H1 (cell line): Measurements from ENCODE around the gene STAG2.

ENCODE experiments used
- CBX5 ChIP-seq: fragments of 300-800, 300-1000 bp; sonication (generic); IDR thresholded peaks from 2 replicates; pipeline ENCODE4 v1.7.1; 2016; ENCODE audit warnings: antibody characterized with exemption, low read length, low read depth
- EP300 ChIP-seq, 2 experiments: IDR thresholded peaks; 1 replicate in 1 of 2; 2 replicates in 1 of 2; pipeline ENCODE4 v1.6.1; 2011 to 2012; ENCODE audit warnings: low read depth in 2 of 2, low read length in 2 of 2, mild to moderate bottlenecking in 2 of 2, borderline replicate concordance in 1 of 2, inconsistent platforms in 1 of 2, moderate library complexity in 1 of 2
- FOSL1 ChIP-seq: IDR thresholded peaks from 2 replicates; pipeline ENCODE4 v1.6.1; 2011; ENCODE audit warnings: mild to moderate bottlenecking, low read depth, low read length, moderate library complexity; ENCODE audit not compliant: insufficient read depth
- KDM5A ChIP-seq: fragments of 200-600 bp; IDR thresholded peaks from 2 replicates; pipeline ENCODE4 v1.7.1; 2012; ENCODE audit warnings: mild to moderate bottlenecking, low read length, inconsistent platforms, mixed read lengths
- POLR2A ChIP-seq, 2 experiments: IDR thresholded peaks; 1 replicate in 1 of 2; 2 replicates in 1 of 2; pipeline ENCODE4 v1.6.1; 2011; ENCODE audit warnings: low read depth in 2 of 2, low read length in 2 of 2, mild to moderate bottlenecking in 2 of 2; ENCODE audit errors: control extremely low read depth in 1 of 2
- POLR2AphosphoS5 ChIP-seq: IDR thresholded peaks from 2 replicates; pipeline ENCODE4 v1.6.1; 2011; ENCODE audit warnings: low read depth, low read length
- RAD21 ChIP-seq, 2 experiments: IDR thresholded peaks in 1 of 2; conservative IDR thresholded peaks in 1 of 2; 2 replicates each; pipeline ENCODE4 v1.6.1; 2011; ENCODE audit warnings: low read depth in 2 of 2, low read length in 2 of 2, improper control_type of control experiment in 1 of 2, inconsistent platforms in 1 of 2, mild to moderate bottlenecking in 1 of 2, moderate library complexity in 1 of 2
- RNF2 ChIP-seq: fragments of 200-900, 300-1000 bp; sonication (generic); IDR thresholded peaks from 2 replicates; pipeline ENCODE4 v1.7.1; 2016; ENCODE audit warnings: borderline replicate concordance, low read depth, mild to moderate bottlenecking, antibody characterized with exemption, low read length; ENCODE audit not compliant: poor library complexity, severe bottlenecking; ENCODE audit errors: missing control alignments
- TCF12 ChIP-seq: IDR thresholded peaks from 2 replicates; pipeline ENCODE4 v1.6.1; 2011; ENCODE audit warnings: low read depth, mild to moderate bottlenecking, low read length
- TF ChIP-seq, protein P1 (sequence below), 3 experiments: IDR thresholded peaks; 1 replicate in 2 of 3; 2 replicates in 1 of 3; pipeline versions ENCODE4 v1.5.1 to v1.6.1; 2011; ENCODE audit warnings: low read length in 3 of 3, mild to moderate bottlenecking in 3 of 3, inconsistent platforms in 2 of 3, low read depth in 1 of 3, moderate library complexity in 1 of 3; ENCODE audit not compliant: insufficient read depth in 1 of 3; ENCODE audit errors: control extremely low read depth in 1 of 3
- TF ChIP-seq, protein P2 (sequence below): IDR thresholded peaks from 2 replicates; pipeline ENCODE4 v1.6.1; 2011; ENCODE audit warnings: low read length, improper control_type of control experiment
- TF ChIP-seq, protein P3 (sequence below): IDR thresholded peaks from 2 replicates; pipeline ENCODE4 v1.6.1; 2012; ENCODE audit warnings: inconsistent platforms

DNA sequence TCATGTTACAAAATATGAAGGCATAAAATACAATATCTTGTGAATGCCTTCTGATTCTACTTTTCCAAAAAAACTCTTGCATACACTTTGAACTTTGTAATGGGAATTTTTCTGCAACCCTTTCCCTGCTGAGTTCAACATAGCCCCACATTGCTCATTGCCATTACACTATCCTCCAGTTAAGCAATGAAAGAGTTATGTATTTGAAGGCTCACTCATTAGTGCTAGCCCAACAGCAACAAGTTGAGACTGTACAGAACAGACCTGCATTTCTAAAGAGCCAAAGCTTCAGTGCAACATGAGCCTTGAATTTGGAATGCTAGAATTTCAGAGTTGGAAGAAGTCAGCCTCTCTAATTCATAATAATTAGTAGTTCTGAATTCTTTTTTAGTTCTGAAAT, 44.4 kb upstream of the STAG2 start:
- no peak for TF ChIP-seq FOSL1
- TF ChIP-seq, protein P1, sequence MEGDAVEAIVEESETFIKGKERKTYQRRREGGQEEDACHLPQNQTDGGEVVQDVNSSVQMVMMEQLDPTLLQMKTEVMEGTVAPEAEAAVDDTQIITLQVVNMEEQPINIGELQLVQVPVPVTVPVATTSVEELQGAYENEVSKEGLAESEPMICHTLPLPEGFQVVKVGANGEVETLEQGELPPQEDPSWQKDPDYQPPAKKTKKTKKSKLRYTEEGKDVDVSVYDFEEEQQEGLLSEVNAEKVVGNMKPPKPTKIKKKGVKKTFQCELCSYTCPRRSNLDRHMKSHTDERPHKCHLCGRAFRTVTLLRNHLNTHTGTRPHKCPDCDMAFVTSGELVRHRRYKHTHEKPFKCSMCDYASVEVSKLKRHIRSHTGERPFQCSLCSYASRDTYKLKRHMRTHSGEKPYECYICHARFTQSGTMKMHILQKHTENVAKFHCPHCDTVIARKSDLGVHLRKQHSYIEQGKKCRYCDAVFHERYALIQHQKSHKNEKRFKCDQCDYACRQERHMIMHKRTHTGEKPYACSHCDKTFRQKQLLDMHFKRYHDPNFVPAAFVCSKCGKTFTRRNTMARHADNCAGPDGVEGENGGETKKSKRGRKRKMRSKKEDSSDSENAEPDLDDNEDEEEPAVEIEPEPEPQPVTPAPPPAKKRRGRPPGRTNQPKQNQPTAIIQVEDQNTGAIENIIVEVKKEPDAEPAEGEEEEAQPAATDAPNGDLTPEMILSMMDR (IDR thresholded peaks at IDR 0.05; ENCODE audit: control extremely low read depth in 1 of 3, insufficient read depth in 1 of 3, low read depth in 1 of 3, low read length in 3 of 3), result no peak
- TF ChIP-seq POLR2AphosphoS5, result no peak
- TF ChIP-seq POLR2A (IDR thresholded peaks at IDR 0.05; ENCODE audit: control extremely low read depth in 1 of 2, low read depth in 2 of 2, low read length in 2 of 2), result no peak
- TF ChIP-seq TCF12, result no peak
- TF ChIP-seq KDM5A, result no peak
- no peak for TF ChIP-seq EP300 (IDR thresholded peaks at IDR 0.05; ENCODE audit: borderline replicate concordance in 1 of 2, low read depth in 2 of 2, low read length in 2 of 2)
- TF ChIP-seq RAD21 (IDR thresholded peaks at IDR 0.05 in 1 of 2, conservative IDR thresholded peaks at IDR 0.05 in 1 of 2; ENCODE audit: low read depth in 2 of 2, low read length in 2 of 2), result no peak
- TF ChIP-seq RNF2, result no peak
- TF ChIP-seq, protein P2, sequence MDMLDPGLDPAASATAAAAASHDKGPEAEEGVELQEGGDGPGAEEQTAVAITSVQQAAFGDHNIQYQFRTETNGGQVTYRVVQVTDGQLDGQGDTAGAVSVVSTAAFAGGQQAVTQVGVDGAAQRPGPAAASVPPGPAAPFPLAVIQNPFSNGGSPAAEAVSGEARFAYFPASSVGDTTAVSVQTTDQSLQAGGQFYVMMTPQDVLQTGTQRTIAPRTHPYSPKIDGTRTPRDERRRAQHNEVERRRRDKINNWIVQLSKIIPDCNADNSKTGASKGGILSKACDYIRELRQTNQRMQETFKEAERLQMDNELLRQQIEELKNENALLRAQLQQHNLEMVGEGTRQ, result no peak
- TF ChIP-seq, protein P3, sequence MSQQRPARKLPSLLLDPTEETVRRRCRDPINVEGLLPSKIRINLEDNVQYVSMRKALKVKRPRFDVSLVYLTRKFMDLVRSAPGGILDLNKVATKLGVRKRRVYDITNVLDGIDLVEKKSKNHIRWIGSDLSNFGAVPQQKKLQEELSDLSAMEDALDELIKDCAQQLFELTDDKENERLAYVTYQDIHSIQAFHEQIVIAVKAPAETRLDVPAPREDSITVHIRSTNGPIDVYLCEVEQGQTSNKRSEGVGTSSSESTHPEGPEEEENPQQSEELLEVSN, result no peak
- TF ChIP-seq CBX5, result no peak
